Measurements from ENCODE around the gene GDF7. TPM values are rescaled to one million over a fixed set of nuclear protein-coding genes. Genes with fewer than 3 reads are reported as not detected.
A peak's percentile ranks its signal among the peaks of the same experiment; 100 is the strongest.

Gene GDF7
- total RNA-seq, 2 experiments from 2014 or later, result 0.06 TPM

DNA sequence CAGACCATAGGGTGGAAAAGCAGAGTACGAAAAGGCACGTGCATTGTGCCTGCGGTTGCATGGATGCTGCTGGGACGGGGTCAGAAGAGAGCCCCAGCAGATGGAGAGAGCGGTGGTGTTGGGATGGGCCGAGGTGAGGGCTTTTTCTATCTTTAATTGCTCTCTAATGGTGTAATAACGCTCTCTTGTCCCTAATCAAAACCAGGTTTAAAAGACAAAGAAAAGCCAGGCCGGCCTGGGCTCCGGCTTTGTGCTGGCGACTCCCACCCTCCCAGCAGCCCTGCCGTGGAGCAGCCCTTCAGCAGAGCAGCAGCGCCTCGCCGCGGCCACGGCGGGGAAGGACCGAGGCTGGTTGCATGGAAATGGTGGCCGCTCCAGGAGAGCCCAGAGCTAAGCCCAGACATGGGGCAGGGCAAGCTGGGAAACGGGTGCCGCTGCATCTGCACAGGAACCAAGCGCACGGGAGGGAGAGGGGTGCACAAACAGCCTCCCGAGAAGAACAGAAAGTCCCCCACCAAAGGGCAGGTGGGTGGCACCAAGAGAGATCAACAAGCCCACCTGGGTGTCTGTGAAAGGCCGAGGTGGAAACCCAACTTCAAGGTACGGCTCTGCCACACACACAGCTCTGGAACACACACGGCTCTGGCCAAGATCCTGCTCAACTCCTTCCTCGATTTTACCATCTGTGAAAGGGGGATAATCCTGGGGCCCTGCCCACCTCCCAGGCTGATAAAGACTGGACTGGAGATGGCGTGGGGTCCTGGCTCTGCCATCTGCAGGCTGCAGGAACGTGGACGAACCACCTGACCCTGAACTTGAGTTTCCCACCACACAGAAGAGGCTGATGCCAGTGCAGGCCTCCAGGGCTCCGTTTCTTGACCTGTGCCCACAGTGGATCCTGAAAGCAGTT lies 31.0 kb upstream of the GDF7 start:
- intact Hi-C loops (cut with micrococcal nuclease; ENCODE audit: unreplicated experiment), result loop anchor here (1.0 kb wide), 1 partner anchor 193 kb away; no protein-coding TSS in a partner anchor
- H3K4me1 ChIP-seq (ENCODE audit: insufficient read depth, low read length, poor library complexity, severe bottlenecking), result peaks cover 14% of the 10 kb centered on the region
- H3K79me2 ChIP-seq (ENCODE audit: insufficient read depth, low read depth, low read length), result no peaks in the 10 kb centered on the region
- CTCF ChIA-PET (ENCODE audit: unreplicated experiment), result interaction anchor here (0.6 kb wide), 1 partner anchor 173 kb away, joined by 3 read pairs; no protein-coding TSS in a partner anchor
- H3K9me3 ChIP-seq (ENCODE audit: low read length), result no peaks in the 10 kb centered on the region
- H3K4me2 ChIP-seq (ENCODE audit: low read length), result no peak overlapping the region
- no peaks in the 10 kb centered on the region for H4K20me1 ChIP-seq (ENCODE audit: insufficient read depth, low read length)
- H3K9me2 ChIP-seq (ENCODE audit: insufficient read depth, low read length), result no peaks in the 10 kb centered on the region
- TF ChIP-seq, protein P1, sequence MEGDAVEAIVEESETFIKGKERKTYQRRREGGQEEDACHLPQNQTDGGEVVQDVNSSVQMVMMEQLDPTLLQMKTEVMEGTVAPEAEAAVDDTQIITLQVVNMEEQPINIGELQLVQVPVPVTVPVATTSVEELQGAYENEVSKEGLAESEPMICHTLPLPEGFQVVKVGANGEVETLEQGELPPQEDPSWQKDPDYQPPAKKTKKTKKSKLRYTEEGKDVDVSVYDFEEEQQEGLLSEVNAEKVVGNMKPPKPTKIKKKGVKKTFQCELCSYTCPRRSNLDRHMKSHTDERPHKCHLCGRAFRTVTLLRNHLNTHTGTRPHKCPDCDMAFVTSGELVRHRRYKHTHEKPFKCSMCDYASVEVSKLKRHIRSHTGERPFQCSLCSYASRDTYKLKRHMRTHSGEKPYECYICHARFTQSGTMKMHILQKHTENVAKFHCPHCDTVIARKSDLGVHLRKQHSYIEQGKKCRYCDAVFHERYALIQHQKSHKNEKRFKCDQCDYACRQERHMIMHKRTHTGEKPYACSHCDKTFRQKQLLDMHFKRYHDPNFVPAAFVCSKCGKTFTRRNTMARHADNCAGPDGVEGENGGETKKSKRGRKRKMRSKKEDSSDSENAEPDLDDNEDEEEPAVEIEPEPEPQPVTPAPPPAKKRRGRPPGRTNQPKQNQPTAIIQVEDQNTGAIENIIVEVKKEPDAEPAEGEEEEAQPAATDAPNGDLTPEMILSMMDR (conservative IDR thresholded peaks at IDR 0.05; ENCODE audit: low read length), result peak; percentile 75
- no peak for TF ChIP-seq EZH2phosphoT487 (IDR thresholded peaks at IDR 0.05; ENCODE audit: borderline replicate concordance, low read depth, low read length)
- peak; percentile 49 for DNase-seq (ENCODE audit: low spot score)
- POLR2A ChIA-PET, result no interaction called here
- no peak overlapping the region for H3K4me3 ChIP-seq (ENCODE audit: low read depth, low read length, poor library complexity, severe bottlenecking)
- BruUV-seq (replicated peaks), result no TSS peak
- no peak overlapping the region for H3K27ac ChIP-seq (ENCODE audit: low read depth, low read length, poor library complexity, severe bottlenecking)
- H3K36me3 ChIP-seq (ENCODE audit: insufficient read depth, low read length), result no peaks in the 10 kb centered on the region
- no peak overlapping the region for H2AFZ ChIP-seq (ENCODE audit: low read length)

DNA sequence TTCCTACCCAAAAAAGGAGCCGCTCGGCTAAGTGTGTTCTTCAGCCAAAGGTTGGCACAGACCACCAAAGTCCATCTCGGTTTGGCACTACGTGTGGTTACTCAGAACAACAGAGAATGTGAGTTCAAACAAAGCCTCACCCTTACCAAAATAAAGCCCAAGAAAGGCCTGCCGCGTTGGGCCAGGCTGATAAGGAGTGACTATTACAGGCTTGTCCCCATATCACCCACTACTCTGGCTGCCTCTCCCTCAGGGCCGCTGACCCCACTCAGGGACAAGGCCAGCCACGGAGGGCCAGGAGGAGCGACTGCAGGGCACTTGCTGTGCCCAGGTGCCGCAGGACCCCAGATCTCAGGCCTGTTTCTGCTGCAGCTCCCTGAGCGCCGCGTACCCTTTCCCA lies 29.8 kb upstream of the GDF7 start:
- no peak overlapping the region for H3K27ac ChIP-seq (ENCODE audit: low read depth, low read length, poor library complexity, severe bottlenecking)
- no peaks in the 10 kb centered on the region for H3K9me3 ChIP-seq (ENCODE audit: low read length)
- no peaks in the 10 kb centered on the region for H3K79me2 ChIP-seq (ENCODE audit: insufficient read depth, low read depth, low read length)
- H3K9me2 ChIP-seq (ENCODE audit: insufficient read depth, low read length), result no peaks in the 10 kb centered on the region
- no peak overlapping the region for H2AFZ ChIP-seq (ENCODE audit: low read length)
- TF ChIP-seq, protein P1 (conservative IDR thresholded peaks at IDR 0.05; ENCODE audit: low read length), result no peak
- no peak for TF ChIP-seq EZH2phosphoT487 (IDR thresholded peaks at IDR 0.05; ENCODE audit: borderline replicate concordance, low read depth, low read length)
- no peak overlapping the region for H3K4me2 ChIP-seq (ENCODE audit: low read length)
- no peak for DNase-seq (ENCODE audit: low spot score)
- no peak overlapping the region for H3K4me3 ChIP-seq (ENCODE audit: low read depth, low read length, poor library complexity, severe bottlenecking)
- ChIA-PET POLR2A (no interaction called here), CTCF (ENCODE audit: unreplicated experiment) (no interaction called here)
- H3K4me1 ChIP-seq (ENCODE audit: insufficient read depth, low read length, poor library complexity, severe bottlenecking), result peaks cover 12% of the 10 kb centered on the region
- intact Hi-C loops (cut with micrococcal nuclease; ENCODE audit: unreplicated experiment), result no loop called here
- BruUV-seq (replicated peaks), result no TSS peak
- H4K20me1 ChIP-seq (ENCODE audit: insufficient read depth, low read length), result no peaks in the 10 kb centered on the region
- H3K36me3 ChIP-seq (ENCODE audit: insufficient read depth, low read length), result no peaks in the 10 kb centered on the region

DNA sequence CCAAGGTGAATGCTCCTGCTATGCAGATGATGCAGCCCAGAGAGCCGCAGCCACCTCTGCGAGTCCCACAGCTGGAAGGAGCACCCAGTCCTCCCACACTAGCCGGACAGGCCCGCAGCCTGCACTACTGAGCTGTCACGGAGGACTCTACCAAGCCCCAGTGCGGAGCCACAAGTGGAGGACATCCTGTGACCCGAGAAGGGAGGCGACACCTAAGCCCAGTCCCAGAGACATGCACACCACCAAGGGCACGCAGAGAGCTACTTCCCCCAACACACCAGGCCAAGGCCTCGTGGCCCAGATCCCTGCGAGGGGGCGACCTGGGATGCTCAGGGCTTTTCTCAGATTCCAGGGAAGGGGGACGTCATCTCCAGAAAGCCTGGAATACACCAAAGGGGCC lies 28.9 kb upstream of the GDF7 start:
- no peak overlapping the region for H3K4me3 ChIP-seq (ENCODE audit: low read depth, low read length, poor library complexity, severe bottlenecking)
- no peaks in the 10 kb centered on the region for H3K36me3 ChIP-seq (ENCODE audit: insufficient read depth, low read length)
- peaks cover 4% of the 10 kb centered on the region for H3K4me1 ChIP-seq (ENCODE audit: insufficient read depth, low read length, poor library complexity, severe bottlenecking)
- H3K79me2 ChIP-seq (ENCODE audit: insufficient read depth, low read depth, low read length), result no peaks in the 10 kb centered on the region
- H2AFZ ChIP-seq (ENCODE audit: low read length), result no peak overlapping the region
- no peak for DNase-seq (ENCODE audit: low spot score)
- TF ChIP-seq, protein P1 (conservative IDR thresholded peaks at IDR 0.05; ENCODE audit: low read length), result no peak
- TF ChIP-seq EZH2phosphoT487 (IDR thresholded peaks at IDR 0.05; ENCODE audit: borderline replicate concordance, low read depth, low read length), result no peak
- H3K4me2 ChIP-seq (ENCODE audit: low read length), result no peak overlapping the region
- H3K9me3 ChIP-seq (ENCODE audit: low read length), result no peaks in the 10 kb centered on the region
- POLR2A ChIA-PET, result no interaction called here
- H3K27ac ChIP-seq (ENCODE audit: low read depth, low read length, poor library complexity, severe bottlenecking), result no peak overlapping the region
- no peaks in the 10 kb centered on the region for H3K9me2 ChIP-seq (ENCODE audit: insufficient read depth, low read length)
- intact Hi-C loops (cut with micrococcal nuclease; ENCODE audit: unreplicated experiment), result no loop called here
- no TSS peak for BruUV-seq (replicated peaks)
- CTCF ChIA-PET (ENCODE audit: unreplicated experiment), result no interaction called here
- no peaks in the 10 kb centered on the region for H4K20me1 ChIP-seq (ENCODE audit: insufficient read depth, low read length)

Data from OCI-LY7 (cell line).